ENCODE results near the gene DEFB129.
"Not testable (repeated sequence)": the region's sequence is repeated elsewhere in the genome, so short reads cannot be mapped to it uniquely, and the experiment has no call there.

DEFB129 gene

DNA sequence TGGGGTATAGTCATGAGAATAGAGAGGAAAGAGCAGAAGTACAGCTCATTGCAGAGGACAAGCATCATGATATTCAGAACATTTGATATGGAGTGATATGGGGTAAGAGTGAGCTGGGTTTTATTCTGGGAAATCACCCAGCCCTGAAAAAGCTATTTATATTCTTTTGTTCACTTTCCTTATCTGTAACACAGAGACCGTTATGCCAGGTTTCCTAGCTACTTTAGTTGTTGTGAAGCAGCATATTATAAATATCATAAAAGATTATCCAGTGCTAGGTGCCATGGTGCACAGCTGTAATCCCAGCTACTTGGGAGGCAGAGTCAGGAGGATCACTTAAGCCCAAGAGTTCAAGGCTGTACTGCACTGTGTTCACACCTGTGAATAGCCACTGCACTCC is 9.8 kb upstream of the DEFB129 start:
- TF ChIP-seq, protein P1, sequence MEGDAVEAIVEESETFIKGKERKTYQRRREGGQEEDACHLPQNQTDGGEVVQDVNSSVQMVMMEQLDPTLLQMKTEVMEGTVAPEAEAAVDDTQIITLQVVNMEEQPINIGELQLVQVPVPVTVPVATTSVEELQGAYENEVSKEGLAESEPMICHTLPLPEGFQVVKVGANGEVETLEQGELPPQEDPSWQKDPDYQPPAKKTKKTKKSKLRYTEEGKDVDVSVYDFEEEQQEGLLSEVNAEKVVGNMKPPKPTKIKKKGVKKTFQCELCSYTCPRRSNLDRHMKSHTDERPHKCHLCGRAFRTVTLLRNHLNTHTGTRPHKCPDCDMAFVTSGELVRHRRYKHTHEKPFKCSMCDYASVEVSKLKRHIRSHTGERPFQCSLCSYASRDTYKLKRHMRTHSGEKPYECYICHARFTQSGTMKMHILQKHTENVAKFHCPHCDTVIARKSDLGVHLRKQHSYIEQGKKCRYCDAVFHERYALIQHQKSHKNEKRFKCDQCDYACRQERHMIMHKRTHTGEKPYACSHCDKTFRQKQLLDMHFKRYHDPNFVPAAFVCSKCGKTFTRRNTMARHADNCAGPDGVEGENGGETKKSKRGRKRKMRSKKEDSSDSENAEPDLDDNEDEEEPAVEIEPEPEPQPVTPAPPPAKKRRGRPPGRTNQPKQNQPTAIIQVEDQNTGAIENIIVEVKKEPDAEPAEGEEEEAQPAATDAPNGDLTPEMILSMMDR (IDR thresholded peaks at IDR 0.05; ENCODE audit: low read depth, low read length) = no peak
- TF ChIP-seq, protein P2, sequence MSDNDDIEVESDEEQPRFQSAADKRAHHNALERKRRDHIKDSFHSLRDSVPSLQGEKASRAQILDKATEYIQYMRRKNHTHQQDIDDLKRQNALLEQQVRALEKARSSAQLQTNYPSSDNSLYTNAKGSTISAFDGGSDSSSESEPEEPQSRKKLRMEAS (IDR thresholded peaks at IDR 0.05; ENCODE audit: low read depth, low read length) = no peak
- TF ChIP-seq POLR2A (IDR thresholded peaks at IDR 0.05; ENCODE audit: extremely low read depth, insufficient read length) (no peak), MYC (IDR thresholded peaks at IDR 0.05; ENCODE audit: low read depth, low read length) (no peak)
- no peak overlapping the region for H3K4me3 ChIP-seq (ENCODE audit: low read depth, low read length)
- no peak for DNase-seq (ENCODE audit: low read depth)

DNA sequence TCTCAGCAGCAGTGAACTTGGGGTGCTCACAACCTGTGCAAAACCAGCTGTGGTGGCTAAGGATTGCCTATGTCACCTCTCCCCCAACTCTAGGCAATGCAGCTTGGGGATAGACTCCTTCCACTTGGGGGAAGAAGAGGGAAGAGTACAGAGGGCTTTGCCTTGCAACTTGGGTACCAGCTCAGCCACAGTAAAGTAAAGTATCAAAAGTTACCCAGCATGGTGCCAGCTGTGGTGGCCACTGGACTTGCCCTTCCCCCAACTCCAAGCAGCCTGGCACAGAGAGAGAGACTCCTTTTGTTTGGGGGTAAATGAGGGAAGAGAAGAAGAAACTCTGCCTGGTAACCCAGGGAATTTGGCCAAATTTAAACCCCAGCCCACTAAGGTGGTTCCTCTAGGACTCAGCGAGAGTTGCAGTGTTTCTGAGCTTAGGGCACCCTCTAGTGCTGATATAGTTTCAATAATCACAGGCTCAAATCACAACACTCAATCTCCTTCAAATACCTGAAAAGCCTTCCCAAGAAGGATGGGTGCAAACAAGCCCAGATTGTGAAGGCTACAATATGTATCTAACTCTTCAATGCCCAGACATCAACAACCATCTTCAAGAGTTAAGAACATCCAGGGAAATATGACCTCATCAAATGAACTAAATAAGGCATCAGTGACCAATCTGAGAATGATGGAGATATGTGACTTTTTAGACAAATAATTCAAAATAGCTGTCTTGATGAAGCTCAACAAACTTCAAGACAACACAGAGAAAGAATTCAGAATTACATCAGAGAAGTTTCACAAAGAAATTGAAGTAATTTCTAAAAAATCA is 7.6 kb upstream of the DEFB129 start:
- TF ChIP-seq, protein P1 (IDR thresholded peaks at IDR 0.05; ENCODE audit: low read depth, low read length) = peak; percentile 36
- TF ChIP-seq POLR2A (IDR thresholded peaks at IDR 0.05; ENCODE audit: extremely low read depth, insufficient read length) = no peak
- DNase-seq (ENCODE audit: low read depth) = peak; percentile 58
- no peak overlapping the region for H3K4me3 ChIP-seq (ENCODE audit: low read depth, low read length)

DNA sequence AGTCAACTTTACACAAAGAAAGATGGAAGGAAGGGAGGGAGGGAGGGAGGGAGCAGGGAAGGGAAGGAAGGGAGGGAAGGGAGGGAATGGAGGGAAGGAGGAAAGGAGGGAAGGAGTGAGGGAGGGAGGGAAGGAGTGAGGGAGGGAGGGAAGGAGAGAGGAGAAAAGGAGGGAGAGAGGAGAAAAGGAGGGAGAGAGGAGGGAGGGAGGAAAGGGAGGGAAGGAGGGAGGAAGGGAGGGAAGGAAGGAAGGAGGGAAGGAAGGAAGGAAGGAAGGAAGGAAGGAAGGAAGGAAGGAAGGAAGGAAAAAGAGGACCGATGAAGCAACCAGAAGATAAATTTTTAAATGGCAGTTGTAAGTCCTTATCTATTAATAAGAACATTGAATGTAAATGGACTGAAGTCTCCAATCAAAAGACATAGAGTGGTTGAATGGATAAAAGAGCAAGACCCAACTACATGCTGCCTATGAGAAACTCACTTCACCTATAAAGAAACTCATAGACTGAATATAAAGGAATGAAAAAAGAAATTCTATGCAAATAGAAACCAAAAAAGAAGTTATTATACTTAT is 5.7 kb upstream of the DEFB129 start:
- no peak for DNase-seq (ENCODE audit: low read depth)
- TF ChIP-seq, protein P1 (IDR thresholded peaks at IDR 0.05; ENCODE audit: low read depth, low read length) = no peak
- TF ChIP-seq, protein P2 (IDR thresholded peaks at IDR 0.05; ENCODE audit: low read depth, low read length) = no peak
- TF ChIP-seq POLR2A (IDR thresholded peaks at IDR 0.05; ENCODE audit: extremely low read depth, insufficient read length) = no peak
- TF ChIP-seq MYC (IDR thresholded peaks at IDR 0.05; ENCODE audit: low read depth, low read length) = no peak
- H3K4me3 ChIP-seq (ENCODE audit: low read depth, low read length) = no peak overlapping the region

GRCh38 chr20:225879-226278 is 1.2 kb upstream of the DEFB129 start:
- H3K4me3 ChIP-seq (ENCODE audit: low read depth, low read length); DNase-seq (ENCODE audit: low read depth): not testable (repeated sequence)

DNA sequence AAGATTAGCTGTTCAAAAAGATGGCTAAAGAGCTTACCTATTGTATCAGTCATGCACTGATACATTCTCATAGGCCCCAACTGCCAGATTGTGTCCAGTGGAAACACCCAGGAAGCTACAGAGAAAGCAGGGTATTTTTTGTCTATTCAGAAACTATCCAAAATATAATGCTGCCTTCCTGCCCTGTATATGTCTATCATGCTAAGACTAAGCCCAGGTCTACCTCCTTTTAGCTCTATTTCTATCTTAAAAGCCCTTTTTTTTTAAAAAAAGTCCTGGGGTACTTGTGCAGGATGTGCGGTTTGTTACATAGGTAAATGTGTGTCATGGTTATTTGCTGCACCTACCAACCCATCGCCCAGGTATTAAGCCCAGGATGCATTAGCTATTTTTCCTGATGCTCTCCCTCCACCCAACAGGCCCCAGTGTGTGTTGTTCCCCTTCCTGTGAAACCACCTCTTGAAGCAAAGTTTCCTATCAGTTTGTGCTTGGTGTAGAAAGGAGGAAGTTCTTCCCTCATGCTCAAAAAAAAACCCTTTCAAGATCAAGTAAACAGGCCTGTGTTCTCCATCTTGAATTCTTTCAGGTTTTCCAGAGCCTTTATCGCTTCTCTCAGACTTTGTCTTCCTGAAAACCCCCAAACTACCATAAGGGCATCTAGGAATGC is 514 bp downstream of the DEFB129 start:
- H3K4me3 ChIP-seq (ENCODE audit: low read depth, low read length) = no peak overlapping the region
- TF ChIP-seq MYC (IDR thresholded peaks at IDR 0.05; ENCODE audit: low read depth, low read length) (no peak), POLR2A (IDR thresholded peaks at IDR 0.05; ENCODE audit: extremely low read depth, insufficient read length) (no peak)
- TF ChIP-seq, protein P1 (IDR thresholded peaks at IDR 0.05; ENCODE audit: low read depth, low read length) = no peak
- TF ChIP-seq, protein P2 (IDR thresholded peaks at IDR 0.05; ENCODE audit: low read depth, low read length) = no peak
- peak; percentile 53 for DNase-seq (ENCODE audit: low read depth)

GRCh38 chr20:235891-236290 is 8.8 kb downstream of the DEFB129 start:
- DNase-seq (ENCODE audit: low read depth) = peak; percentile 36
- H3K4me3 ChIP-seq (ENCODE audit: low read depth, low read length) = no peak overlapping the region
- TF ChIP-seq MYC (IDR thresholded peaks at IDR 0.05; ENCODE audit: low read depth, low read length) = no peak
- TF ChIP-seq POLR2A (IDR thresholded peaks at IDR 0.05; ENCODE audit: extremely low read depth, insufficient read length) = no peak
- TF ChIP-seq, protein P1 (IDR thresholded peaks at IDR 0.05; ENCODE audit: low read depth, low read length) = no peak
- TF ChIP-seq, protein P2 (IDR thresholded peaks at IDR 0.05; ENCODE audit: low read depth, low read length) = no peak
